GM12872 (cell line): ENCODE data around the gene CISH.

Source experiments
- CTCF ChIP-seq: IDR thresholded peaks from 3 replicates; pipeline ENCODE4 v1.5.1; 2011; ENCODE audit warnings: low read depth, mild to moderate bottlenecking, low read length, moderate library complexity; ENCODE audit not compliant: insufficient read depth

The CISH gene

DNA sequence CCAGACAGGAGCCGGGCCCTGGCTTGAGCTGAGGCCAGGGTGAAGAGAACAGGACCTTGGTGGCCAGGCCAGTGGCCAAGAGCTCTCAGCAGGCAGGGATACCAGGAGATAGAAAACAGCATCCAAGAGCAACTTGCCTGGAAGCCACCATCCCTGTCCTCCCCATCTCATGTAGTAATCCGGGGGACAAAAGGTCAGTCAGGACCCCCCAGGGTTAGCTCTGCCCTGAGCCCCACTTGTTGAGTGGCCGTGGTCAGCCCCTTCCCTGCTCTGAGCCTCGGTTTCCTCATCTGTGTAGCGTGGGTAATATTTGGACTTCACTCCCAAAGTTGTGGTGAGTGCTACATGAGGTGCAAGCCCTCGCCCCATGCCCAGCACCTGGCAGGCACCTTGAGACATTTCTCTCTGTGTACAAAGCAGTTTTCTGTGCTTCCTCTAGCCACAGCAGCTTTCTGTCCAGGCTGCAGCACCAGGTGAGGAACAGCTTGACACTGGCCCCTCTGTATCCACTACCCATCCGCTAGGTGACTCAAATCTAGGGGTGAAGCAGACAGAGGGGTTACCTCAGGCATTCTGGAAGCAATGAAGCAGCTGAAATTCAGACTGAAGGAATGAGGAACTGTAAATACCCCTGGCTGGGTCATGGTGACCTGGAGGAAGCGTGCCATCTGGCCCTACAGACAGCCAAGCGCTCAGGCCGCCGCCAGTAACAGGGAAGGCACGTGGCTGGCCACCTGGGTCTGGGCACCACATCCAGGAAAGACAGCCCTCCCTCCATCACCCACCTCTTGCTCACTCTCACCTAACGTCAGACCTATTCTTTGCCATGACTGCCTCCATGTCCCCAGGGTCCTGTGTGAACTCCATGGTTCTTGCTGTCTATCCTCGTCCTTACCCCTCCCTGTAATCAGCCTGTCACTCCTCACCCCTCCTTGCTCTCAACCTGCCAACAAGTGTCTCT is 6.7 kb downstream of the CISH start:
- TF ChIP-seq CTCF = no peak

DNA sequence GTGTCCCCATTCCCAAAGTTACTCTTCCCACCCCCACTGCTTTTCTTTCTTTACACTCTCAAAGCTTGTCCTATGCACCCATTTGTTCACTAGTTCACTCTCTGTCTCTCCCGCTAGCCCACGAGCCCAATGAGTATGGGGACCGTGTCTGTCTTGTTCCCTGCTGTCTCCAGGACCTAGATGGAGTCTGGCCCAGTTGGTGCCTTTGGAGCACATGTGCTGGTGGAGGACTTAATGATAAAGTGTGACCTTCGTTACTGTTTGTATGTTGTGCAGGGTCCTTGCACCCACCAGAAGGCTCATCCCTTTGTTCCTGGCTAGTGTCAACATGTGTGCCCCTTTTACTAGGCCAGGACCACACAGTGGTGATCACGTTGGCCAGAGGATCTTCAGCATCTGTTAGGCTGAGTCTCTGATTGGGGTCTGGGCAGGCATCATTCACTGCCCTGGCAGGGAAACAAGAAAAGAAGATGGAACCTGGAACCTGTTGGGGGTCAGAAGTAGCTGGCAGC is 7.4 kb downstream of the CISH start:
- TF ChIP-seq CTCF = no peak

- no peak for TF ChIP-seq CTCF
These were observed 8.1 kb downstream of the CISH start for GRCh38 chr3:50603261-50604109.

- TF ChIP-seq CTCF = no peak
These were observed 8.9 kb downstream of the CISH start for GRCh38 chr3:50602595-50603191.

DNA sequence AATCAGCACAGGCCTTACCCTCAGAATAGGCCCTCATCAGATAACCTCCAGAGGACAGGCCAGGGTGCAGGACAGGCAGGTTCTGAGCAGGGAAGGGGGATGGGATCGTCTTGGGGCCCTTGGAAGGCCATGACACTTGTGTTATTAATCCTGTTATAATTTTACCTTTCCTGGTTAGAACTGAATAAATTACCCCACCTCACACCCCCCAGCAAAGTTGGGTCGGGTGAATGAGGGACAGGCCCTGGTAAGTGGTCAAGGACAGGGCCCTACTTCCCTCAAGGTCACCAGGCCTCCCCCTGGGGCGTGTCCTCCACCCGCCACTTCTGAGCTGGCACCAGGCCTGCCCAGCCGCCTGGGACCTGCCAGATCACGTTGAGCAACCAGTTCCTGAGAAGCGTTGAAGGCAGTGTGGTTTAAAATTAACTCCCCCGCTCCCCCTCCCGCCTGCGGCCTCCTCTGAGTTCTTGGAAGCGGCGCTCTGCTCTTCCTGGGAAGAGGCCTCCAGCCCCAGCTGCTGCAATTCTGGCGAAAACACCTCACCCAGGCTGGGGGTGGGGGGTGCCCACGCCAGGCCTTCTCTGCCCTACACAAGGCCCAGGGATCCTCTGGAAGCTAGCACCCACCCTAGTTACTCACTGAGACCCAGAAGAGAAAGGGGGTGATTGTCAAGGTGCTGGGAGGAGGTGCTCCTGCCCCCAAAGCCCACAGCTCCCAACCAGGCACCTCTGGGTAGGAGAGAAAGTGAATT is 10.6 kb downstream of the CISH start:
- no peak for TF ChIP-seq CTCF

DNA sequence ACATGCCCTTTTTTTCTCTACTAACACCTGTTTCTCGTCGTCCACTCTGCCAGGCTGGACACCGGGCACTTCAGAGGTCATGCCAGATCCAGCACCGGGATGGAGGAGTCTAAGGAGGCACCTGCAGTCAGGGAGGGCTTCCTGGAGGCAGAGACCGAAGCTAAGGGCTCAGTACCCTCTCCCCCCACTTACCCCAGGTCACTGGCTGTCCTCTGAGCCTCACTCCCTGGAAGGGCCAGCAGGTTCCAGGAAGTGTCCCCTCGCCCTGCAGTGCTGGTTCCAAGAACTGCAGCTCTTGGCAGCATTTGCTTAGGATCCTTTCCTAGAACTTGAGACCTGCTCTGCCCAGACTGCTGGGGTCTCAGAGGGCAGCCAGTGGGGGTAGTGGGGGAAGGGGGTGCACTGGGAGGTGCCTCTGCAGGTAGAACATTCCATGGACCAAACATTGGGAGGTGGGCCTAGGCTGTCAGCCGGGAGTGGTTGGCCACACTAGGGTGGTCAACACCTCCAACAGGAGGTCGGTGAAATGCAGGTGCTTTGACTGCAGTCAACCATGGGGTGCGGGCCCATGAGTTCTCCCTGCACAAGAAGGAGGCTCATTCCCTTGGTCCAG is 11.3 kb downstream of the CISH start:
- TF ChIP-seq CTCF = no peak
